IMR-90 (cell line): ENCODE measurements around the gene SPARC. TPM values are rescaled to one million over a fixed set of nuclear protein-coding genes. Genes with fewer than 3 reads are reported as not detected.

Experiments
- ATAC-seq: fragments of 200-7000 bp; cut with Tn5 transposase; 2 replicates; pipeline ENCODE4 v1.9.1; 2020; ENCODE audit warnings: low read depth, mild to moderate bottlenecking, moderate library complexity
- BruUV-seq: library from RNA; stranded (reverse); fragments of 400-500 nt; replicated peaks from 2 replicates; lab custom pipeline; 2021; lab: Mats Ljungman, UMichigan
- CTCF ChIA-PET: fragments of 300-600 bp; formaldehyde crosslinking; extraction: SDS; loops from one replicate; lab custom pipeline; 2021; ENCODE audit warnings: antibody characterized with exemption; lab: Yijun Ruan, JAX
- POLR2A ChIA-PET: fragments of 300-600 bp; sonication (Branson Sonifier 250); formaldehyde crosslinking; loops from one replicate; lab custom pipeline; 2022; ENCODE audit warnings: antibody characterized with exemption; ENCODE audit not compliant: unreplicated experiment; lab: Charles Lee
- DNase-seq: peaks from one replicate; pipeline ENCODE4 v3.0.0; 2013
- H2AFZ ChIP-seq: replicated peaks from 2 replicates; pipeline ENCODE3; 2013; ENCODE audit warnings: low read length, mild to moderate bottlenecking; ENCODE audit not compliant: poor library complexity
- H2AK5ac ChIP-seq: 2 replicates; pipeline ENCODE4 v1.6.1; 2013; ENCODE audit warnings: low read depth, low read length, inconsistent platforms
- H2AK9ac ChIP-seq: replicated peaks from 2 replicates; pipeline ENCODE3; 2013; ENCODE audit warnings: mild to moderate bottlenecking, low read depth, low read length, moderate library complexity; ENCODE audit not compliant: poor library complexity
- H2BK120ac ChIP-seq: 2 replicates; pipeline ENCODE4 v1.6.1; 2013; ENCODE audit warnings: low read depth, low read length, inconsistent platforms
- H2BK15ac ChIP-seq: 3 replicates; pipeline ENCODE4 v1.6.1; 2013; ENCODE audit warnings: low read depth, low read length, inconsistent platforms
- H2BK20ac ChIP-seq: 2 replicates; pipeline ENCODE4 v1.6.1; 2013; ENCODE audit warnings: low read depth, mild to moderate bottlenecking, inconsistent platforms, low read length, moderate library complexity
- H2BK5ac ChIP-seq: 2 replicates; pipeline ENCODE4 v1.6.1; 2013; ENCODE audit warnings: mild to moderate bottlenecking, low read depth, low read length, inconsistent platforms; ENCODE audit not compliant: poor library complexity, severe bottlenecking
- H3K14ac ChIP-seq: replicated peaks from 2 replicates; pipeline ENCODE4 v1.6.1; 2013; ENCODE audit warnings: low read depth, low read length, inconsistent platforms
- H3K18ac ChIP-seq: 2 replicates; pipeline ENCODE4 v1.6.1; 2013; ENCODE audit warnings: low read depth, low read length, control low read depth
- H3K23ac ChIP-seq: 2 replicates; pipeline ENCODE4 v1.6.1; 2013; ENCODE audit warnings: low read depth, low read length, inconsistent platforms
- H3K27ac ChIP-seq: 2 replicates; pipeline ENCODE4 v1.5.1; 2013; ENCODE audit warnings: mild to moderate bottlenecking, control low read depth, low read length; ENCODE audit not compliant: insufficient read depth
- H3K27me3 ChIP-seq: 2 replicates; pipeline ENCODE4 v1.6.1; 2013; ENCODE audit warnings: low read length; ENCODE audit not compliant: control insufficient read depth, insufficient read depth
- H3K36me3 ChIP-seq: 2 replicates; pipeline ENCODE4 v1.6.1; 2013; ENCODE audit warnings: low read length, mixed read lengths; ENCODE audit not compliant: control insufficient read depth, insufficient read depth
- H3K4ac ChIP-seq: 2 replicates; pipeline ENCODE4 v1.6.1; 2013; ENCODE audit warnings: low read depth, low read length, inconsistent platforms
- H3K4me1 ChIP-seq: 2 replicates; pipeline ENCODE4 v1.6.1; 2013; ENCODE audit warnings: low read length, mixed read lengths; ENCODE audit not compliant: control insufficient read depth, insufficient read depth
- H3K4me2 ChIP-seq: 2 replicates; pipeline ENCODE4 v1.6.1; 2013; ENCODE audit warnings: low read depth, mild to moderate bottlenecking, control low read depth, low read length, moderate library complexity
- H3K4me3 ChIP-seq: 2 replicates; pipeline ENCODE4 v1.5.1; 2013; ENCODE audit warnings: low read depth, mild to moderate bottlenecking, control low read depth, low read length, moderate library complexity; ENCODE audit not compliant: insufficient read depth
- H3K56ac ChIP-seq: 2 replicates; pipeline ENCODE4 v1.6.1; 2013; ENCODE audit warnings: low read length, inconsistent platforms; ENCODE audit not compliant: insufficient read depth; ENCODE audit errors: extremely low read depth
- H3K79me1 ChIP-seq, 2 experiments: 2 replicates each; pipeline ENCODE4 v1.6.1; 2013; ENCODE audit warnings: low read length in 2 of 2, inconsistent platforms in 1 of 2, low read depth in 1 of 2
- H3K9ac ChIP-seq: 2 replicates; pipeline ENCODE4 v1.6.1; 2013; ENCODE audit warnings: low read depth, low read length, control low read depth
- H3K9me1 ChIP-seq: 2 replicates; pipeline ENCODE4 v1.6.1; 2013; ENCODE audit warnings: low read length, inconsistent platforms; ENCODE audit not compliant: insufficient read depth
- H3K9me3 ChIP-seq: 2 replicates; pipeline ENCODE4 v1.6.1; 2013; ENCODE audit warnings: low read length; ENCODE audit not compliant: control insufficient read depth, insufficient read depth
- H4K20me1 ChIP-seq: 2 replicates; pipeline ENCODE4 v1.6.1; 2013; ENCODE audit warnings: low read length, inconsistent platforms; ENCODE audit not compliant: insufficient read depth
- H4K5ac ChIP-seq: 2 replicates; pipeline ENCODE4 v1.6.1; 2013; ENCODE audit warnings: mild to moderate bottlenecking, low read depth, low read length, control low read depth
- H4K8ac ChIP-seq, 2 experiments: 2 replicates each; pipeline ENCODE4 v1.6.1; 2013; ENCODE audit warnings: low read depth in 2 of 2, low read length in 2 of 2, control low read depth in 1 of 2, inconsistent platforms in 1 of 2
- H4K91ac ChIP-seq: 2 replicates; pipeline ENCODE4 v1.6.1; 2013; ENCODE audit warnings: low read depth, low read length, inconsistent platforms; ENCODE audit not compliant: insufficient read depth
- POLR2A ChIP-seq: IDR thresholded peaks from 2 replicates; pipeline ENCODE4 v1.6.1; 2012; ENCODE audit warnings: mild to moderate bottlenecking, low read depth, low read length
- RCOR1 ChIP-seq: IDR thresholded peaks from 2 replicates; pipeline ENCODE4 v1.6.1; 2012; ENCODE audit warnings: mild to moderate bottlenecking, low read length, improper control_type of control experiment; ENCODE audit not compliant: insufficient replicate concordance
- WGBS, 2 experiments: methylation state at CpG; one replicate each; pipeline versions ENCODE4 v1.1.5 to v1.1.7; 2013; ENCODE audit warnings: missing lambda C conversion rate in 2 of 2; ENCODE audit not compliant: insufficient read length in 1 of 2; ENCODE audit errors: extremely low coverage in 2 of 2; 5-methylcytosine and 5-hydroxymethylcytosine counted together
- dilution Hi-C: fragments of 300-500 bp; cut with HindIII; formaldehyde crosslinking; loops from one replicate; pipeline ENCODE4 v1.14.3; 2018; ENCODE audit warnings: low sequenced_read_pairs; ENCODE audit not compliant: unreplicated experiment
- in situ Hi-C: fragments of 300-500 bp; cut with MboI; formaldehyde crosslinking; loops from 3 replicates; pipeline ENCODE4 v1.14.3; 2019; ENCODE audit warnings: low sequenced_read_pairs, inconsistent platforms, mixed read lengths
- intact Hi-C: fragments of 100-400 bp; cut with micrococcal nuclease; formaldehyde crosslinking; loops from 2 replicates; pipeline ENCODE4 v1.10.0; 2022
- polyA plus RNA-seq, 3 experiments: library from polyadenylated mRNA; depleted of rRNA; stranded (reverse); fragments of >200 nt; gene quantifications; 2 replicates each; pipeline ENCODE4 v1.2.3, GENCODE V29; 2012; ENCODE audit warnings: low replicate concordance in 1 of 3
- total RNA-seq: library from RNA; depleted of rRNA; stranded (reverse); fragments of >200 nt; gene quantifications from 2 replicates; pipeline ENCODE4 v1.2.3, GENCODE V29; 2012

The SPARC gene
- total and polyA plus RNA-seq, 2 of the 4 experiments (the other 2 are of a cell fraction) = 1,186 to 4,692 TPM

DNA sequence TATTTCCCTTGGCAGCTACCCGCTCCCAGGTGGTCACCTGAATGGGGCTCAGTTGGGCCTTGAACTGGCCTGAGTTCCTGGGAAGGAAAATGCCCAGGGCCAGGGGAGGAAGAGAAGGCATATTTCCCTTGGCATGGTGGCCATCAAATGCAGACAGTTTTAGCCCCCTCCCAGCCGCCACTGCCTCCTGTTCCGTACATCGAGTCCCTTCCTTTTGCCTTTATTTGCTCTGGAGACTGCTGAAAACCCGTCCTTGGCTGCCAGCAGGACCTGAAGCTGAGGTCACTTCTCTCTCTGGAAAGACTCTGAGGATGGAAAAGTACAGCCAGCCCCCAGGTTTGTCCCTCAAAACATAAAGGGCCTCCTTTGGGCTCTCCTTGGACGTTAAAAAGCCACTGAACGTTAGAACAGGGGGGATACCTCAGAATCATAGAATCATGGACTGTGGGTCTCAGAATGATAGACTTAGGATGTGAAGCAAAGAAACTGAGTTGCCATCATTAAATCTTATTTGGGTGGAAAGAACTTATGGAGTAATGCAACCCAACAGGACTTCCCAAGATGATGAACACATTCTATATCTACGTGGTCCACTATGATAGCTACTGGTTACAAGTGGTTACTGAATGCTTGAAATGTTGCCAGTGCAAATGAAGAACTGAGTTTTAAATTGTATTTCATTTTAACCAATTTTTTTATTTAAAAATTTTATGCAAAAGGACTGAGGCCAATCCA lies 7.1 kb downstream of the SPARC start:
- BruUV-seq = no TSS peak
- in situ Hi-C loops (no loop called here), dilution Hi-C loops (no loop called here), intact Hi-C loops (no loop called here)
- no peaks in the 10 kb centered on the region for H3K9me3 ChIP-seq
- H2BK15ac ChIP-seq = no peak overlapping the region
- H3K9me1 ChIP-seq = peaks cover 40% of the 10 kb centered on the region
- H4K20me1 ChIP-seq = peaks cover 100% of the 10 kb centered on the region
- no peak overlapping the region for H3K9ac ChIP-seq
- no peak overlapping the region for H3K18ac ChIP-seq
- H4K91ac ChIP-seq = no peak overlapping the region
- DNase-seq (no peak), ATAC-seq (no peak)
- WGBS, 2 experiments = 60% methylated on average over 1 of the region's 8 CpGs; no CpG with 5 or more reads in 1 of the 2 experiments
- H3K4me3 ChIP-seq = no peak overlapping the region
- peak overlapping the region; percentile 24 for H3K14ac ChIP-seq
- H3K56ac ChIP-seq = no peak overlapping the region
- ChIA-PET CTCF (interaction anchor here (3.7 kb wide), 1 partner anchor 61 kb away, joined by 13 read pairs; no protein-coding TSS in a partner anchor), POLR2A (interaction anchor here (0.6 to 1.5 kb wide), 8 partner anchors 9 to 226 kb away, joined by 3 to 15 read pairs (median 6); no protein-coding TSS in a partner anchor)
- no peak overlapping the region for H2AFZ ChIP-seq
- H3K27me3 ChIP-seq = no peaks in the 10 kb centered on the region
- H2AK9ac ChIP-seq = no peak overlapping the region
- H2BK5ac ChIP-seq = peak overlapping the region; percentile 18
- peak overlapping the region; percentile 18; the same call in 1 of the 2 replicates for H3K23ac ChIP-seq
- H4K8ac ChIP-seq = no peak overlapping the region
- H2AK5ac ChIP-seq = no peak overlapping the region
- peaks cover 59% of the 10 kb centered on the region for H3K4me1 ChIP-seq
- no peak overlapping the region for H2BK120ac ChIP-seq
- H2BK20ac ChIP-seq = no peak overlapping the region
- peak overlapping the region; percentile 53 for H3K27ac ChIP-seq
- H3K36me3 ChIP-seq = peaks cover 63% of the 10 kb centered on the region
- no peak overlapping the region for H3K4ac ChIP-seq
- TF ChIP-seq RCOR1 (no peak), POLR2A (peak; percentile 9; the same call in 1 of the 2 replicates)
- H4K5ac ChIP-seq = no peak overlapping the region
- peak overlapping the region; percentile 71 for H3K4me2 ChIP-seq
- H3K79me1 ChIP-seq = peaks cover 8 to 66% of the 10 kb centered on the region in 2 experiments; a peak in 3 of 4 replicates
